HCT116 (cell line): Measurements from ENCODE around the gene PFKFB2. TPM values are rescaled to one million over a fixed set of nuclear protein-coding genes. Genes with fewer than 3 reads are reported as not detected.

Experiments used
- ATAC-seq: fragments of 200-7000 bp; cut with Tn5 transposase; 2 replicates; pipeline ENCODE4 v1.9.1; 2020; ENCODE audit warnings: mild to moderate bottlenecking, moderate library complexity
- BruUV-seq: library from RNA; stranded (reverse); fragments of 400-500 nt; replicated peaks from 2 replicates; lab custom pipeline; 2021; lab: Mats Ljungman, UMichigan
- CTCF ChIA-PET: fragments of 300-600 bp; sonication (Branson Sonifier 250); formaldehyde crosslinking; loops from one replicate; lab custom pipeline; 2021; ENCODE audit warnings: antibody characterized with exemption; lab: Charles Lee
- POLR2A ChIA-PET: fragments of 300-600, 350-600 bp; sonication (Branson Sonifier 250); formaldehyde crosslinking; loops from one replicate; lab custom pipeline; 2021; ENCODE audit warnings: antibody characterized with exemption; lab: Charles Lee
- RAD21 ChIA-PET, 2 experiments: fragments of 300-600 bp; sonication (Branson Sonifier 250); formaldehyde crosslinking; loops; one replicate each; lab custom pipeline; 2023; ENCODE audit warnings: low total read pairs in 2 of 2; ENCODE audit not compliant: uncharacterized antibody in 2 of 2, unreplicated experiment in 2 of 2, low non-redundant PET in 1 of 2; lab: Charles Lee
- DNase-seq: peaks from one replicate; pipeline ENCODE4 v3.0.0-alpha.2; 2010; ENCODE audit warnings: low read depth, low spot score
- H2AFZ ChIP-seq: fragments of 200-600 bp; shearing (Covaris generic), sonication (generic); 2 replicates; pipeline ENCODE4 v1.6.1; 2017; ENCODE audit warnings: low read depth, mixed run types, mixed read lengths, antibody characterized with exemption, low read length; ENCODE audit not compliant: poor library complexity, severe bottlenecking
- H3K27ac ChIP-seq: 2 replicates; pipeline ENCODE4 v1.5.1; 2012; ENCODE audit warnings: low read depth, low read length
- H3K27me3 ChIP-seq: fragments of 200-600 bp; sonication (generic); 2 replicates; pipeline ENCODE4 v1.6.1; 2016; ENCODE audit warnings: mixed run types, low read length, mixed read lengths; ENCODE audit not compliant: insufficient read depth
- H3K36me3 ChIP-seq, 2 experiments: fragments of 200-500 bp in 1 of 2; fragments of 200-600 bp in 1 of 2; sonication (Bioruptor generic) in 1 of 2; sonication (generic) in 1 of 2; 2 replicates each; pipeline versions ENCODE4 v1.5.1 to v1.6.1; 2014 to 2016; ENCODE audit warnings: low read length in 2 of 2, inconsistent platforms in 1 of 2, mixed read lengths in 1 of 2, mixed run types in 1 of 2; ENCODE audit not compliant: insufficient read depth in 2 of 2, control insufficient read depth in 1 of 2
- H3K4me1 ChIP-seq, 2 experiments: fragments of 200-600 bp in 1 of 2; sonication (generic) in 1 of 2; 2 replicates each; pipeline versions ENCODE4 v1.5.1 to v1.6.1; 2012 to 2017; ENCODE audit warnings: low read length in 2 of 2, inconsistent platforms in 1 of 2, mild to moderate bottlenecking in 1 of 2, mixed read lengths in 1 of 2, mixed run types in 1 of 2, moderate library complexity in 1 of 2; ENCODE audit not compliant: insufficient read depth in 2 of 2, control insufficient read depth in 1 of 2
- H3K4me2 ChIP-seq: fragments of 200-600 bp; sonication (generic); 2 replicates; pipeline ENCODE4 v1.6.1; 2017; ENCODE audit warnings: mixed run types, low read length, mixed read lengths
- H3K4me3 ChIP-seq, 2 experiments: fragments of 200-600 bp in 1 of 2; sonication (generic) in 1 of 2; replicated peaks in 1 of 2; 2 replicates each; pipeline ENCODE4 v1.5.1; 2011 to 2016; ENCODE audit warnings: low read length in 2 of 2, control low read depth in 1 of 2, low read depth in 1 of 2, mild to moderate bottlenecking in 1 of 2, mixed read lengths in 1 of 2, mixed run types in 1 of 2
- H3K79me2 ChIP-seq: fragments of 200-600 bp; sonication (generic); 2 replicates; pipeline ENCODE4 v1.6.1; 2017; ENCODE audit warnings: mild to moderate bottlenecking, mixed run types, low read length, moderate library complexity, mixed read lengths; ENCODE audit not compliant: insufficient read depth
- H3K9ac ChIP-seq: fragments of 200-600 bp; sonication (generic); 2 replicates; pipeline ENCODE4 v1.6.1; 2016; ENCODE audit warnings: low read length, mixed read lengths
- H3K9me2 ChIP-seq: fragments of 200-600 bp; sonication (generic), shearing (Covaris generic); 2 replicates; pipeline ENCODE4 v1.6.1; 2017; ENCODE audit warnings: mixed run types, mild to moderate bottlenecking, moderate library complexity; ENCODE audit not compliant: insufficient read depth
- H3K9me3 ChIP-seq, 2 experiments: fragments of 200-500 bp in 1 of 2; fragments of 200-600 bp in 1 of 2; sonication (Bioruptor generic) in 1 of 2; sonication (generic) in 1 of 2; 2 replicates each; pipeline ENCODE4 v1.6.1; 2014 to 2017; ENCODE audit warnings: low read length in 2 of 2, mixed read lengths in 2 of 2, inconsistent platforms in 1 of 2, low read depth in 1 of 2, mild to moderate bottlenecking in 1 of 2, mixed run types in 1 of 2, moderate library complexity in 1 of 2; ENCODE audit not compliant: control insufficient read depth in 1 of 2, insufficient read depth in 1 of 2
- H4K20me1 ChIP-seq: fragments of 200-600 bp; sonication (generic), shearing (Covaris generic); 2 replicates; pipeline ENCODE4 v1.6.1; 2017; ENCODE audit warnings: mixed run types, mild to moderate bottlenecking, moderate library complexity; ENCODE audit not compliant: insufficient read depth
- CBX3 ChIP-seq: IDR thresholded peaks from 2 replicates; pipeline ENCODE4 v1.6.1; 2012; ENCODE audit warnings: low read depth
- EGR1 ChIP-seq: IDR thresholded peaks from 2 replicates; pipeline ENCODE4 v1.6.1; 2012; ENCODE audit warnings: low read depth
- EZH2 ChIP-seq: fragments of 200-600 bp; sonication (generic); IDR thresholded peaks from 2 replicates; pipeline ENCODE4 v1.6.1; 2017; ENCODE audit warnings: antibody characterized with exemption, mixed run types
- FOSL1 ChIP-seq: IDR thresholded peaks from 2 replicates; pipeline ENCODE4 v1.6.1; 2012; ENCODE audit warnings: low read depth
- POLR2A ChIP-seq: IDR thresholded peaks from 2 replicates; pipeline ENCODE4 v1.7.0; 2011; ENCODE audit warnings: borderline replicate concordance; ENCODE audit not compliant: insufficient read depth, insufficient read length; ENCODE audit errors: extremely low read depth
- POLR2AphosphoS5 ChIP-seq: IDR thresholded peaks from 2 replicates; pipeline ENCODE4 v1.6.1; 2011; ENCODE audit warnings: mild to moderate bottlenecking, low read depth, low read length, moderate library complexity
- SP1 ChIP-seq: IDR thresholded peaks from 2 replicates; pipeline ENCODE4 v1.6.1; 2012; ENCODE audit warnings: low read depth
- SRF ChIP-seq: IDR thresholded peaks from 2 replicates; pipeline ENCODE4 v1.6.1; 2012; ENCODE audit warnings: low read depth
- intact Hi-C: fragments of 100-400 bp; cut with micrococcal nuclease; formaldehyde crosslinking; loops from 2 replicates; pipeline ENCODE4 v1.10.0; 2022
- total RNA-seq: library from RNA; stranded (reverse); gene quantifications from one replicate; pipeline ENCODE4 v1.2.1, GENCODE V29; 2021; ENCODE audit not compliant: unreplicated experiment
- TF ChIP-seq, protein P1 (sequence below): IDR thresholded peaks from 2 replicates; pipeline ENCODE4 v1.6.1; 2012; ENCODE audit warnings: low read depth
- TF ChIP-seq, protein P2 (sequence below): IDR thresholded peaks from 2 replicates; pipeline ENCODE4 v1.6.1; 2012

The PFKFB2 gene
- total RNA-seq, 1 experiment from 2014 or later = 13.9 TPM

DNA sequence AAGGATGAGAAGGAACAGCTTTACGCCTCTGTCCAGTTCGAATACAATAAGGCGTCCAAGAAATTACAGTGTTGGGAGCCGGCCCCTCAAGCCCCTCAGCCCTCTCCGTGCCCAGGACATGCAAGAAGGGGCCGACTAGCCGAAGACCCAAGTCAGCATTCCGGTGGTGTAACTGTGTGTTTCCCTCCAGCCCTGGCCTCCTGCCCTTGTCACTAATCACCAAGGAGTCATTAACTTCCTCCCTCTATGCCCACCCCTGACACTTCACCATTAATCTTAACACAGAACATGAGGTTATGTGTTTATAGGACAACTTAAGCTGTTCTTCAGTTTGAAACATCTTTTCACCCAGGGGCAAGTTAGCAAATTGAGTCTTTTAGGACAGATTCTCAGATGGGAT lies 19.2 kb downstream of the PFKFB2 start:
- BruUV-seq = no TSS peak
- no peaks in the 10 kb centered on the region for H3K9me2 ChIP-seq
- H3K4me1 ChIP-seq = no peaks in the 10 kb centered on the region
- ChIA-PET POLR2A (no interaction called here), CTCF (no interaction called here), RAD21 (no interaction called here)
- intact Hi-C loops = no loop called here
- H3K36me3 ChIP-seq = peaks cover 3 to 12% of the 10 kb centered on the region in 2 experiments; a peak in 1 of 4 replicates
- H3K27me3 ChIP-seq = no peaks in the 10 kb centered on the region
- H2AFZ ChIP-seq = no peak overlapping the region
- H4K20me1 ChIP-seq = no peaks in the 10 kb centered on the region
- no peak overlapping the region for H3K27ac ChIP-seq
- no peak overlapping the region for H3K4me3 ChIP-seq
- TF ChIP-seq SRF (no peak), POLR2A (no peak), EZH2 (no peak), EGR1 (no peak), POLR2AphosphoS5 (no peak), CBX3 (no peak), SP1 (no peak), FOSL1 (no peak)
- TF ChIP-seq, protein P1, sequence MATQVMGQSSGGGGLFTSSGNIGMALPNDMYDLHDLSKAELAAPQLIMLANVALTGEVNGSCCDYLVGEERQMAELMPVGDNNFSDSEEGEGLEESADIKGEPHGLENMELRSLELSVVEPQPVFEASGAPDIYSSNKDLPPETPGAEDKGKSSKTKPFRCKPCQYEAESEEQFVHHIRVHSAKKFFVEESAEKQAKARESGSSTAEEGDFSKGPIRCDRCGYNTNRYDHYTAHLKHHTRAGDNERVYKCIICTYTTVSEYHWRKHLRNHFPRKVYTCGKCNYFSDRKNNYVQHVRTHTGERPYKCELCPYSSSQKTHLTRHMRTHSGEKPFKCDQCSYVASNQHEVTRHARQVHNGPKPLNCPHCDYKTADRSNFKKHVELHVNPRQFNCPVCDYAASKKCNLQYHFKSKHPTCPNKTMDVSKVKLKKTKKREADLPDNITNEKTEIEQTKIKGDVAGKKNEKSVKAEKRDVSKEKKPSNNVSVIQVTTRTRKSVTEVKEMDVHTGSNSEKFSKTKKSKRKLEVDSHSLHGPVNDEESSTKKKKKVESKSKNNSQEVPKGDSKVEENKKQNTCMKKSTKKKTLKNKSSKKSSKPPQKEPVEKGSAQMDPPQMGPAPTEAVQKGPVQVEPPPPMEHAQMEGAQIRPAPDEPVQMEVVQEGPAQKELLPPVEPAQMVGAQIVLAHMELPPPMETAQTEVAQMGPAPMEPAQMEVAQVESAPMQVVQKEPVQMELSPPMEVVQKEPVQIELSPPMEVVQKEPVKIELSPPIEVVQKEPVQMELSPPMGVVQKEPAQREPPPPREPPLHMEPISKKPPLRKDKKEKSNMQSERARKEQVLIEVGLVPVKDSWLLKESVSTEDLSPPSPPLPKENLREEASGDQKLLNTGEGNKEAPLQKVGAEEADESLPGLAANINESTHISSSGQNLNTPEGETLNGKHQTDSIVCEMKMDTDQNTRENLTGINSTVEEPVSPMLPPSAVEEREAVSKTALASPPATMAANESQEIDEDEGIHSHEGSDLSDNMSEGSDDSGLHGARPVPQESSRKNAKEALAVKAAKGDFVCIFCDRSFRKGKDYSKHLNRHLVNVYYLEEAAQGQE = no peak
- TF ChIP-seq, protein P2, sequence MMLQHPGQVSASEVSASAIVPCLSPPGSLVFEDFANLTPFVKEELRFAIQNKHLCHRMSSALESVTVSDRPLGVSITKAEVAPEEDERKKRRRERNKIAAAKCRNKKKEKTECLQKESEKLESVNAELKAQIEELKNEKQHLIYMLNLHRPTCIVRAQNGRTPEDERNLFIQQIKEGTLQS = no peak
- H3K4me2 ChIP-seq = no peak overlapping the region
- no peak overlapping the region for H3K9ac ChIP-seq
- ATAC-seq (no peak), DNase-seq (no peak)
- H3K9me3 ChIP-seq = no peaks in the 10 kb centered on the region
- no peaks in the 10 kb centered on the region for H3K79me2 ChIP-seq
